SU-DHL-6 (cell line): ENCODE results near the gene SMG7.

ENCODE experiments used
- H2AFZ ChIP-seq: fragments of 200-600 bp; sonication (generic); 2 replicates; pipeline ENCODE4 v1.6.1; 2014; ENCODE audit warnings: low read depth, mild to moderate bottlenecking, moderate library complexity, mixed read lengths, antibody characterized with exemption, low read length; ENCODE audit not compliant: severe bottlenecking
- H3F3A ChIP-seq: fragments of 200-600 bp; shearing (Covaris generic); 2 replicates; pipeline ENCODE4 v1.6.0; 2016; ENCODE audit warnings: antibody characterized with exemption, mild to moderate bottlenecking; ENCODE audit not compliant: insufficient read depth
- H3K27ac ChIP-seq: fragments of 200-600 bp; sonication (generic); 2 replicates; pipeline ENCODE4 v1.5.1; 2016; ENCODE audit warnings: low read depth, mild to moderate bottlenecking, low read length, moderate library complexity, mixed read lengths
- H3K27me3 ChIP-seq: fragments of 200-600 bp; sonication (generic), shearing (Covaris generic); 2 replicates; pipeline ENCODE4 v1.6.0; 2014; ENCODE audit warnings: mild to moderate bottlenecking, low read length
- H3K36me3 ChIP-seq: fragments of 200-600 bp; sonication (generic); 2 replicates; pipeline ENCODE4 v1.6.1; 2014; ENCODE audit warnings: mild to moderate bottlenecking, low read length, mixed read lengths
- H3K4me2 ChIP-seq: fragments of 300-600, 200-600 bp; shearing (Covaris generic), sonication (generic); 2 replicates; pipeline ENCODE4 v1.6.0; 2014; ENCODE audit warnings: low read length, low read depth, mild to moderate bottlenecking; ENCODE audit not compliant: poor library complexity, severe bottlenecking
- H3K4me3 ChIP-seq: fragments of 200-600 bp; sonication (generic); 2 replicates; pipeline ENCODE4 v1.5.1; 2014; ENCODE audit warnings: antibody characterized with exemption, low read length, mild to moderate bottlenecking, mixed read lengths; ENCODE audit not compliant: insufficient read depth, poor library complexity, severe bottlenecking
- H3K79me2 ChIP-seq: fragments of 200-600 bp; sonication (generic); 2 replicates; pipeline ENCODE4 v1.6.1; 2014; ENCODE audit warnings: mild to moderate bottlenecking, low read length, moderate library complexity; ENCODE audit not compliant: insufficient read depth
- H3K9ac ChIP-seq: fragments of 200-600 bp; sonication (generic); 2 replicates; pipeline ENCODE4 v1.7.0; 2014; ENCODE audit warnings: mild to moderate bottlenecking, low read length
- H3K9me2 ChIP-seq: fragments of 200-600 bp; sonication (generic); replicated peaks from 2 replicates; pipeline ENCODE4 v1.6.1; 2014; ENCODE audit warnings: low read length; ENCODE audit not compliant: insufficient read depth
- H3K9me3 ChIP-seq: fragments of 200-600 bp; sonication (generic); 2 replicates; pipeline ENCODE4 v1.6.1; 2014; ENCODE audit warnings: low read length, mixed read lengths; ENCODE audit not compliant: insufficient read depth
- H4K20me1 ChIP-seq: fragments of 200-600 bp; sonication (generic); 2 replicates; pipeline ENCODE4 v1.6.1; 2014; ENCODE audit warnings: low read depth, mild to moderate bottlenecking, antibody characterized with exemption, low read length, moderate library complexity, mixed read lengths
- CTCF ChIP-seq: fragments of 200-600 bp; sonication (generic); IDR thresholded peaks from one replicate; pipeline ENCODE4 v1.5.1; 2017; ENCODE audit warnings: antibody characterized with exemption, mild to moderate bottlenecking, low read length, moderate library complexity; ENCODE audit not compliant: insufficient read depth, poor library complexity, severe bottlenecking
- EZH2phosphoT487 ChIP-seq: fragments of 200-600 bp; sonication (generic), shearing (Covaris generic); conservative IDR thresholded peaks from 2 replicates; pipeline ENCODE4 v1.6.1; 2018; ENCODE audit warnings: mild to moderate bottlenecking, antibody characterized with exemption, low read length, moderate library complexity, mixed read lengths

Gene SMG7

GRCh38 chr1:183582021-183582713 is 109.9 kb downstream of the SMG7 start:
- Histone ChIP-seq H3K4me2 (no peak overlapping the region), H3K9me3 (no peaks in the 10 kb centered on the region), H3K36me3 (no peaks in the 10 kb centered on the region), H3K27ac (no peak overlapping the region), H3K4me3 (no peak overlapping the region), H3K9me2 (no peaks in the 10 kb centered on the region), H3K79me2 (no peaks in the 10 kb centered on the region), H4K20me1 (no peaks in the 10 kb centered on the region), H3K9ac (no peak overlapping the region), H2AFZ (no peak overlapping the region), H3F3A (no peaks in the 10 kb centered on the region), H3K27me3 (no peaks in the 10 kb centered on the region)
- TF ChIP-seq EZH2phosphoT487 (no peak), CTCF (no peak)

GRCh38 chr1:183583466-183583865 is 111.2 kb downstream of the SMG7 start:
- TF ChIP-seq EZH2phosphoT487 (no peak), CTCF (no peak)
- H2AFZ ChIP-seq: no peak overlapping the region
- no peak overlapping the region for H3K4me3 ChIP-seq
- no peaks in the 10 kb centered on the region for H4K20me1 ChIP-seq
- no peak overlapping the region for H3K9ac ChIP-seq
- H3K27me3 ChIP-seq: no peaks in the 10 kb centered on the region
- H3K36me3 ChIP-seq: no peaks in the 10 kb centered on the region
- no peaks in the 10 kb centered on the region for H3K79me2 ChIP-seq
- no peaks in the 10 kb centered on the region for H3K9me3 ChIP-seq
- H3K4me2 ChIP-seq: no peak overlapping the region
- H3K27ac ChIP-seq: no peak overlapping the region
- H3F3A ChIP-seq: no peaks in the 10 kb centered on the region
- no peaks in the 10 kb centered on the region for H3K9me2 ChIP-seq

- Histone ChIP-seq H3K4me2 (peak overlapping the region; percentile 43), H2AFZ (no peak overlapping the region), H4K20me1 (no peaks in the 10 kb centered on the region), H3K27ac (no peak overlapping the region), H3K9ac (no peak overlapping the region), H3K27me3 (no peaks in the 10 kb centered on the region), H3K9me3 (no peaks in the 10 kb centered on the region), H3F3A (no peaks in the 10 kb centered on the region), H3K4me3 (no peak overlapping the region), H3K36me3 (no peaks in the 10 kb centered on the region), H3K79me2 (no peaks in the 10 kb centered on the region), H3K9me2 (no peaks in the 10 kb centered on the region)
- TF ChIP-seq EZH2phosphoT487 (no peak), CTCF (no peak)
Observed at GRCh38 chr1:183584147-183584546, 111.8 kb downstream of the SMG7 start.
